HS-5 (cell line): ENCODE measurements around the gene SNX25.

ENCODE experiments used
- DNase-seq: peaks from one replicate; pipeline ENCODE4 v3.0.0-alpha.2; 2012; ENCODE audit warnings: low read depth

SNX25 gene

DNA sequence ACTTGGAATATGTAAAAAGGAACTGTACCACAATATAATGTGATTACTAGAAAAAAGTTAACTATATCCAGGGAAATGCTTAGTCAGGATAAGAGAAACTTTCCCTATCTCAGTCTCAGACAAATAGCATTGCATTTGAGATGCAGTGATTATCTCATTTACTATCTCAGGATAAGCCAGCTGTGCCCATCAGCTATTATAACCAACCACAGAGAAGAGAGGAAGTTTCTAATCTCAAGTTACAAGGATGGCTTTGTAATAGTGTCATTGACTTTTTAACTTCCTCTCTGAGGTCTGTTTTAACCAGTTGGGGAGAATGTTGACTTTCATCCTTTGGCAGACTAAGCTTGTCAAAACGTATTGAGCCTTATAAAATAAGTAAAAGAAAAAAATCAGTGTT is 56.5 kb downstream of the SNX25 start:
- DNase-seq: peak; percentile 42

- DNase-seq: no peak
Measured at GRCh38 chr4:185269286-185269685, 59.9 kb downstream of the SNX25 start.

- DNase-seq: no peak
Measured at GRCh38 chr4:185270037-185270436, 60.6 kb downstream of the SNX25 start.

- no peak for DNase-seq
Measured at GRCh38 chr4:185270885-185271284, 61.5 kb downstream of the SNX25 start.

DNA sequence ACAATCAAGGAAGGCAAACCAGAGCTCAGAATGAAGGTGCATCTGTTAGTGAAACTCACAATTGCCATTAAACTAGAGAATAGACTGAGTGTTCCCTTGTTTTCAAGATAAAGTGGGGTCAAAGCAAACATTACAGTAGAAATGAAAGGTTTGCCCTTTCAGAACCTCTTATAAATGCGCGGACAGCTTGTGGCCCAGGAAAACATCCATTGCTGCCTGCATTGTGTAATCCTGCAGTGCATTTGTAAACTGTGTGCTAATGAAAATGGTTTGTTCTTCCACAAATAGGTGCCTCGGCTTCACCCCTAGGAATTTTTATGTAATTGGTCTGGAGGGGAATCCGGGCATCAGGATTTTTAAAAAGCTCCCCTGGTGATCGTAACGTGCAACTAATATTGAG is 62.8 kb downstream of the SNX25 start:
- no peak for DNase-seq

- no peak for DNase-seq
Measured at GRCh38 chr4:185275501-185275900, 66.1 kb downstream of the SNX25 start.

DNA sequence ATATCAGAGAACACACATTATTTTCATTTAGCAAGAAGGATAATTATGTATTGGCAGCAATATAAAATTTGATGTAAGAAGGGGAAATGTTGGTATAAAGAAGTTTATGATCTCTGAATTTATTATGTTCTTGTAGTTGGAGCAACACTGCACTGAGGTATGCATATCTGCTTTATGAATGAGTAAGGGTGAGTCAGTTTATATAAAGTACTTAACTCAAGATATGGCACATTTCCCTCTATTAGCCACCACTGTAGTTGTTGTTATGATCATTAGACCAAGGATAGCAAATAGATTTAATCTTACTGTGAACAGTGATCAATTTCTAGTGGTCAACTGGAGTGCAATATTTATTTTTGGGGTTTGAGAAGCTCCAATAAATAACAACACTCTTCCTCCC is 66.6 kb downstream of the SNX25 start:
- DNase-seq: no peak

DNA sequence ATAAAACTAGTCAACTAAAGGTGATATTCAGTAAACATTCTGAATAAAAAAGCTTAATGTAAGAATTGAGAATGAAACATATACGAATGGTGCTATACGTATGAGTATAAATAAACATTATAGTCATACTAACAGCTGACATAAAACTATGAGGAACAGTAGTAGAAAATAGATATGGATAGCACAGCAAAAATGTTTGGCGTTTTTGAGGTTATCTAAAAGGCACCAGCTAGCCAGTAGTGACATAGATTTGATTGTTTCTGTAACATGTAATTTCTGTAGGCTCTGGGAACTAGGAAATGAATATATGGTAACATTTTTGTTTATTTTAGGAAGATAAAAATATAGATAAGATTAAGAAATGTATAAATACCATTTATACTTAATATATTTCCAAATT is 69.3 kb downstream of the SNX25 start:
- no peak for DNase-seq

- DNase-seq: no peak
Measured at GRCh38 chr4:185280608-185281007, 71.2 kb downstream of the SNX25 start.

GRCh38 chr4:185282968-185283367 is 73.6 kb downstream of the SNX25 start:
- no peak for DNase-seq

DNA sequence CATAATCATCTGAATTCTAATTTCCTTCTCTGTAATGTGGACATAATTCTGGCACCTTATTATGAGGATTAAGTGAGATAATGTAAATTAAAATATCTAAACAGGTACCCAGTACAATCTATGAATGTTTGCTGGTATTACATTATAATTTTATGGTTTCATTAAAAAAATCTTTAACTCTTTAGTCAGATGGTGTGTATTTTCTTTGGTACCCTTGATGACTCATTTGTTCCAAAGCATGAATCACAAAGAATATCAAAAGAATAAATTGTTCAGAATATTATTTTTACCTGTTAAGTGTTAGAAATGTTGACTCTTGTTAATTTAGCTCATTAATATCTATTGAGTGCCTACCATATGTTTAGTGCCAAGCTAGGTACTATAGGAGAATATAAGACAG is 74.3 kb downstream of the SNX25 start:
- no peak for DNase-seq

- no peak for DNase-seq
Measured at GRCh38 chr4:185285632-185286393, 76.4 kb downstream of the SNX25 start.

- no peak for DNase-seq
Measured at GRCh38 chr4:185286571-185286970, 77.2 kb downstream of the SNX25 start.

DNA sequence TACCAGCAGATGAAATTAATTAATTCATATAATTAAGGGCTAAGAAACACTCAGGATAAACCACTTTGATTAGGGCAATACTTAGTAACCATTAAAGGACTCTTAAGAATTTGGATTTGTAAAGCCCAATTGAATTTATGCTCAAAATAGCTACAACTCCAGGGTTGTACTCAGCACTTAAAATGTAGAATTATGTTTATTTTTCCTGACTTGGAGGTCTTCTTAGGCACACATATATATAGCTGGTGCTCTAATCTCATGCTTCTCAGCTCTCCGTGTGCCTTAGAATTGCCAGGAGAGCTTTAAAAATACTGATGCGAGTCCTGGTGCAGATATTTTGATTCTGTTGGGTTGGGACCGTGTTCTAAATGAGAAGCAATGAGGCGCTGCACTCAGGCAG is 77.6 kb downstream of the SNX25 start:
- DNase-seq: no peak

DNA sequence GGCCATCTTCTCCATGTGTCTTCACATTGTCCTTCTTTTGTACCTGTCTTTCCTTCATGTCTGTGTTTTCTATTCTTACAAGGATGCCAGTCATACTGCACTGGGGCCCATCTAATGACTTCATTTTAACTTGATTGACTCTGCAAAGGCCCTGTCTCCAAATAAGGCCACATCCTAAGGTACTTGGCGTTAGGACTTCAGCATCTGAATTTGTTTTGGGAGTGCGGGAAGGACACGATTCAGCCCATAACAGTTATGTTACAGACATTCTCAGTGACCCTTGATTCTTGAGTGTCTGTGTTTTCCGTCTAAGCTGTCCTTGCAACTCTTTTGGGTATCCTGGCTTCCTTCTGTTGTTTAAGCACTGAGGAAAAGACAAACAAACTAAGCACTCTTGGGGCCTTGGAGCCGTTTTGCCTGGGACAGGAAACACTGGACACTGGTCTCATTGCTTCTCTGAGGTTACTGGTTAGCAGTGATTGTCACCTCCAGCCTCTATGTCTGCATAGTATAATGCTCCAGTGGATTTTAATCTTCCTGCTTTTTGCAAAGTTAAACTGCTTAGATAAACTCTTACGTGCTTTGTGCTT is 80.7 kb downstream of the SNX25 start:
- DNase-seq: no peak

GRCh38 chr4:185290656-185291055 is 81.3 kb downstream of the SNX25 start:
- DNase-seq: no peak

GRCh38 chr4:185293202-185293601 is 83.8 kb downstream of the SNX25 start:
- DNase-seq: no peak

GRCh38 chr4:185296665-185297460 is 87.5 kb downstream of the SNX25 start:
- no peak for DNase-seq

- no peak for DNase-seq
Measured at GRCh38 chr4:185298728-185299430, 89.5 kb downstream of the SNX25 start.

- no peak for DNase-seq
Measured at GRCh38 chr4:185304541-185304940, 95.1 kb downstream of the SNX25 start.

DNA sequence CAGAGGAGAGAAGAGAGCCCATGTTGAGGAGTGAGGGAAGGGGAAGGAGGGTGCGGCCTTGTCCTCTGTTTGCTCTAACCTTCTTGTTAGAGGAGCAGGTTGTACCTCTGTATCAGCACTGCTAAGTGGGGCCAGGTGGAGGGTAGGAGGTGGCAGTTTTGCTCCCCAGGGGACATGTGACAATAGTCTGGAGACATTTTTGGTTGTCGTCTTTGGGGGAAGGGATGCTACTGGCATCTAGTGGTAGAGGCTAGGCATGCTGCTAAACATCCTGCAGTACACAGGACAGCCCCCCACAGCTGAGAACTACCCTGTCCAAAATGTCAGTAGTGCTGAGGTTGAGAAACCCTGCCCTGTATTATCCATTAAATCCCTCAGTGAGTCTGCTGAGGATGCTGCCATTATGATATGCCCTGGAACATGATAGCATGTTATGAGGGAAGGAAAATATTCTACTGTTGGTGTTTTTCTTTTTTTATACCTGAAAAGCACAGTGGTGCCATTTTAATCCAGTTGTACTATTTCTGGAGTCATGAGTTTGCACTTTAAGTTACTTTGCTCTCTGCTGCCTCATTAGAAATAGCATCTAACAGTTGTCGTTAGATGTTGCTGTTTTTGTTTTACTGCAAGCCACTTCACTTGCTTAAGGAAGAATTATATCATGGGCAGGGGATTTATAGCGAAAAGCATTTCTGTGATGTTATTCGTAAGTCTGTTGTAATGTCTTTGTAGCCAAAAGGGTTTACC is 95.7 kb downstream of the SNX25 start:
- no peak for DNase-seq

DNA sequence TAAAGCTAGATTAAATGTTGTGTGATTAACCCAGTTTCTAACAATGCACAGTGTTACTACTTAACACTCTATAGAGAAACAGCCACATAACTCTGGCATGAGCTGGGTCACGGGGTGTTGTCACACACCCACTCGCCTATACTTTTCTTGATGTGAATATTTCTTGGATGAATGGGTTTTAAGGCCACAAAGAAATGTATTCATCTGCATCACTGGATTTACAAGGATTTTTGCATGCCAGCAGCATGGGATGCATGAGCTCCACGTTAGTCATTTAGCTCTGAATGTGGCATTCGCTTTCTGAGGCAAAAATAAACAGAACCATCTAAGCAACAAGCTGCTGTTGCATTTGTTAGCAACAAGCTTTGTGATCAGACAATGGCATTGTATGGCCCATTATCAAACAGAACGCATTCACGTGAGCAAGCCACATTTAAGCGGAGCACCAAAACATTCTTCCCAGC is 96.6 kb downstream of the SNX25 start:
- DNase-seq: peak; percentile 92
